ENCODE results near the gene ZNF296.

GRCh38 chr19:45046355-45046754 lies 29.9 kb downstream of the ZNF296 start:
- no peak for TF ChIP-seq POLR2A (IDR thresholded peaks at IDR 0.05)
- no peak for TF ChIP-seq CTCF (IDR thresholded peaks at IDR 0.05)
